H1 (cell line): Measurements from ENCODE around the gene FOXN3. TPM values are rescaled to one million over a fixed set of nuclear protein-coding genes. Genes with fewer than 3 reads are reported as not detected.

ENCODE experiments used
- CTCF ChIA-PET: fragments of 300-600 bp; sonication (Branson Sonifier 250); formaldehyde crosslinking; loops from one replicate; lab custom pipeline; 2021; ENCODE audit not compliant: partially characterized antibody; lab: Charles Lee
- POLR2A ChIA-PET: fragments of 300-600 bp; sonication (Branson Sonifier 250); formaldehyde crosslinking; loops from one replicate; lab custom pipeline; 2021; ENCODE audit warnings: inconsistent platforms; ENCODE audit not compliant: partially characterized antibody; lab: Charles Lee
- DNase-seq, 2 experiments: peaks; one replicate each; pipeline versions ENCODE4 v3.0.0 to v3.0.0-alpha.2; 2010 to 2022; ENCODE audit warnings: low spot score in 2 of 2, low read depth in 1 of 2, mixed read lengths in 1 of 2
- FAIRE-seq: peaks from 2 replicates; lab custom pipeline; 2011; peaks lifted over from hg19 to GRCh38; lab: Jason Lieb, UNC
- H2AFZ ChIP-seq: 2 replicates; pipeline ENCODE4 v1.8.1; 2012; ENCODE audit warnings: low read length, inconsistent platforms
- H2AK5ac ChIP-seq: 2 replicates; pipeline ENCODE4 v1.6.1; 2013; ENCODE audit warnings: low read depth, low read length
- H2BK120ac ChIP-seq: replicated peaks from 2 replicates; pipeline ENCODE3; 2013; ENCODE audit warnings: low read depth, low read length, inconsistent platforms
- H2BK12ac ChIP-seq: 2 replicates; pipeline ENCODE4 v1.6.1; 2013; ENCODE audit warnings: low read depth, low read length
- H2BK15ac ChIP-seq: 2 replicates; pipeline ENCODE4 v1.6.1; 2013; ENCODE audit warnings: low read length
- H2BK20ac ChIP-seq: 2 replicates; pipeline ENCODE4 v1.6.1; 2013; ENCODE audit warnings: low read length
- H2BK5ac ChIP-seq: 2 replicates; pipeline ENCODE4 v1.6.1; 2013; ENCODE audit warnings: low read depth, low read length
- H3K14ac ChIP-seq: 2 replicates; pipeline ENCODE4 v1.6.1; 2013; ENCODE audit warnings: inconsistent platforms; ENCODE audit not compliant: insufficient read length
- H3K18ac ChIP-seq: 2 replicates; pipeline ENCODE4 v1.6.1; 2013; ENCODE audit warnings: low read length; ENCODE audit errors: extremely low read depth
- H3K23ac ChIP-seq: 2 replicates; pipeline ENCODE4 v1.6.1; 2013; ENCODE audit warnings: inconsistent platforms; ENCODE audit not compliant: insufficient read length
- H3K23me2 ChIP-seq: 2 replicates; pipeline ENCODE4 v1.6.1; 2013; ENCODE audit warnings: low read depth, low read length
- H3K27ac ChIP-seq: 2 replicates; pipeline ENCODE4 v1.6.1; 2011; ENCODE audit warnings: low read depth, low read length, inconsistent platforms
- H3K27me3 ChIP-seq, 4 experiments: replicated peaks in 1 of 4; 1 replicate in 1 of 4; 2 replicates in 3 of 4; pipeline versions ENCODE4 v1.6.1 to v1.8.1; 2011 to 2013; ENCODE audit warnings: low read length in 3 of 4, mild to moderate bottlenecking in 3 of 4, inconsistent platforms in 2 of 4, mixed read lengths in 2 of 4, moderate library complexity in 1 of 4; ENCODE audit not compliant: control insufficient read depth in 3 of 4, insufficient read depth in 3 of 4; ENCODE audit errors: extremely low read depth in 1 of 4
- H3K36me3 ChIP-seq, 4 experiments: 2 replicates each; pipeline versions ENCODE4 v1.6.1 to v1.8.1; 2011 to 2013; ENCODE audit warnings: mild to moderate bottlenecking in 4 of 4, low read length in 3 of 4, moderate library complexity in 2 of 4, control low read depth in 1 of 4, inconsistent platforms in 1 of 4; ENCODE audit not compliant: insufficient read depth in 4 of 4, control insufficient read depth in 2 of 4
- H3K4ac ChIP-seq: replicated peaks from 2 replicates; pipeline ENCODE3; 2013; ENCODE audit warnings: low read length, low read depth, mixed read lengths, inconsistent platforms; ENCODE audit not compliant: insufficient read length
- H3K4me1 ChIP-seq, 4 experiments: replicated peaks in 1 of 4; 1 replicate in 1 of 4; 2 replicates in 3 of 4; pipeline versions ENCODE4 v1.6.1 to v1.8.1; 2011 to 2013; ENCODE audit warnings: low read length in 3 of 4, inconsistent platforms in 2 of 4, mixed read lengths in 1 of 4; ENCODE audit not compliant: insufficient read depth in 4 of 4, control insufficient read depth in 3 of 4
- H3K4me2 ChIP-seq, 2 experiments: 2 replicates each; pipeline versions ENCODE4 v1.6.1 to v1.8.1; 2011 to 2013; ENCODE audit warnings: low read depth in 2 of 2, low read length in 2 of 2, control low read depth in 1 of 2, inconsistent platforms in 1 of 2, mild to moderate bottlenecking in 1 of 2; ENCODE audit not compliant: insufficient read depth in 1 of 2
- H3K4me3 ChIP-seq, 4 experiments: fragments of 200-600, 300-600 bp in 1 of 4; sonication (generic), shearing (Covaris generic), sonication (Bioruptor Twin) in 1 of 4; 2 replicates each; pipeline versions ENCODE4 v1.5.1 to v1.8.1; 2011 to 2016; ENCODE audit warnings: low read length in 4 of 4, low read depth in 3 of 4, control low read depth in 2 of 4, inconsistent platforms in 2 of 4, mild to moderate bottlenecking in 2 of 4, mixed read lengths in 1 of 4, moderate library complexity in 1 of 4; ENCODE audit not compliant: insufficient read depth in 2 of 4; ENCODE audit errors: extremely low read depth in 1 of 4
- H3K56ac ChIP-seq: replicated peaks from 2 replicates; pipeline ENCODE3; 2013; ENCODE audit warnings: low read depth, mild to moderate bottlenecking, mixed read lengths, low read length, inconsistent platforms; ENCODE audit not compliant: insufficient read length
- H3K79me1 ChIP-seq: 2 replicates; pipeline ENCODE4 v1.6.1; 2013; ENCODE audit warnings: low read depth, low read length, control low read depth
- H3K79me2 ChIP-seq, 2 experiments: 2 replicates each; pipeline versions ENCODE4 v1.6.1 to v1.8.1; 2012 to 2013; ENCODE audit warnings: low read length in 2 of 2, mild to moderate bottlenecking in 2 of 2, inconsistent platforms in 1 of 2; ENCODE audit not compliant: insufficient read depth in 2 of 2, control insufficient read depth in 1 of 2
- H3K9ac ChIP-seq, 4 experiments: replicated peaks in 1 of 4; 1 replicate in 1 of 4; 2 replicates in 3 of 4; pipeline versions ENCODE4 v1.6.1 to v1.8.1; 2011 to 2013; ENCODE audit warnings: low read depth in 3 of 4, low read length in 3 of 4, control low read depth in 2 of 4, mild to moderate bottlenecking in 2 of 4, moderate library complexity in 2 of 4, inconsistent platforms in 1 of 4; ENCODE audit errors: extremely low read depth in 1 of 4
- H3K9me3 ChIP-seq, 2 experiments: 2 replicates each; pipeline versions ENCODE4 v1.6.1 to v1.8.1; 2012 to 2013; ENCODE audit warnings: mild to moderate bottlenecking in 2 of 2, moderate library complexity in 2 of 2, control low read depth in 1 of 2, inconsistent platforms in 1 of 2, low read depth in 1 of 2, low read length in 1 of 2, mixed read lengths in 1 of 2; ENCODE audit not compliant: insufficient read depth in 2 of 2
- H4K20me1 ChIP-seq, 2 experiments: replicated peaks in 1 of 2; 2 replicates each; pipeline versions ENCODE3 to v1.8.1; 2011 to 2013; ENCODE audit warnings: inconsistent platforms in 2 of 2, low read length in 2 of 2, mild to moderate bottlenecking in 1 of 2; ENCODE audit not compliant: insufficient read depth in 2 of 2, control insufficient read depth in 1 of 2
- H4K5ac ChIP-seq: 2 replicates; pipeline ENCODE4 v1.6.1; 2013; ENCODE audit warnings: low read length, low read depth, mixed read lengths, inconsistent platforms; ENCODE audit not compliant: insufficient read length
- H4K8ac ChIP-seq: 2 replicates; pipeline ENCODE4 v1.8.0; 2013; ENCODE audit warnings: mild to moderate bottlenecking, moderate library complexity, low read length, inconsistent platforms; ENCODE audit not compliant: insufficient read depth; ENCODE audit errors: extremely low read depth
- H4K91ac ChIP-seq: replicated peaks from 2 replicates; pipeline ENCODE3; 2013; ENCODE audit warnings: low read length, mixed read lengths, inconsistent platforms; ENCODE audit not compliant: insufficient read length
- CHD1 ChIP-seq: IDR thresholded peaks from 2 replicates; pipeline ENCODE4 v1.6.1; 2012; ENCODE audit warnings: low read depth, low read length, improper control_type of control experiment
- HDAC6 ChIP-seq: IDR thresholded peaks from one replicate; pipeline ENCODE4 v1.7.1; 2012; ENCODE audit warnings: low read depth, mild to moderate bottlenecking, inconsistent platforms, low read length, moderate library complexity
- MAX ChIP-seq: IDR thresholded peaks from 2 replicates; pipeline ENCODE4 v1.6.1; 2012; ENCODE audit warnings: inconsistent platforms
- SP2 ChIP-seq: IDR thresholded peaks from 2 replicates; pipeline ENCODE4 v1.6.1; 2012; ENCODE audit warnings: mild to moderate bottlenecking, low read length, inconsistent platforms
- SP4 ChIP-seq: IDR thresholded peaks from 2 replicates; pipeline ENCODE4 v1.6.1; 2012; ENCODE audit warnings: low read length, inconsistent platforms
- SUZ12 ChIP-seq: fragments of 200-600 bp; sonication (generic); IDR thresholded peaks from 2 replicates; pipeline ENCODE4 v1.6.1; 2012; ENCODE audit warnings: mild to moderate bottlenecking, inconsistent platforms, low read length, moderate library complexity, mixed read lengths
- WGBS, 2 experiments: shearing (Covaris generic) in 1 of 2; methylation state at CpG; one replicate each; pipeline versions ENCODE4 v1.1.6 to v1.1.7; 2013 to 2015; ENCODE audit warnings: low lambda C conversion rate in 2 of 2, mixed read lengths in 2 of 2, inconsistent platforms in 1 of 2, low coverage in 1 of 2, missing lambda C conversion rate in 1 of 2; ENCODE audit not compliant: insufficient replicate concordance in 2 of 2, insufficient coverage in 1 of 2, insufficient read length in 1 of 2; ENCODE audit errors: extremely low coverage in 1 of 2, missing lambda C conversion rate in 1 of 2; 5-methylcytosine and 5-hydroxymethylcytosine counted together
- polyA plus RNA-seq, 7 experiments: library from polyadenylated mRNA; depleted of rRNA in 3 of 7; stranded (reverse) in 5 of 7; unstranded in 2 of 7; fragments of >200 nt in 5 of 7; fragments of 200-250 nt in 2 of 7; gene quantifications; 1 replicate in 5 of 7; 2 replicates in 1 of 7; 4 replicates in 1 of 7; pipeline versions ENCODE4 v1.2.1 to v1.2.3, GENCODE V29; 2011 to 2013; ENCODE audit warnings: missing spikeins in 2 of 7, mixed read lengths in 2 of 7
- total RNA-seq: library from RNA; stranded (reverse); fragmentation: NEBNext Ultra II Directional; extraction: Animal tissue kit (Norgen Biotek cat#: 25700); gene quantifications from 2 replicates; pipeline ENCODE4 v1.2.1, GENCODE V29; 2021
- TF ChIP-seq, protein P1 (sequence below): IDR thresholded peaks from 2 replicates; pipeline ENCODE4 v1.6.1; 2012; ENCODE audit warnings: inconsistent platforms

FOXN3 gene
- total and polyA plus RNA-seq, 2 of the 8 experiments (the other 6 are each of a cell fraction or from before 2014, with no cell fraction given), result 52.6 to 178 TPM

DNA sequence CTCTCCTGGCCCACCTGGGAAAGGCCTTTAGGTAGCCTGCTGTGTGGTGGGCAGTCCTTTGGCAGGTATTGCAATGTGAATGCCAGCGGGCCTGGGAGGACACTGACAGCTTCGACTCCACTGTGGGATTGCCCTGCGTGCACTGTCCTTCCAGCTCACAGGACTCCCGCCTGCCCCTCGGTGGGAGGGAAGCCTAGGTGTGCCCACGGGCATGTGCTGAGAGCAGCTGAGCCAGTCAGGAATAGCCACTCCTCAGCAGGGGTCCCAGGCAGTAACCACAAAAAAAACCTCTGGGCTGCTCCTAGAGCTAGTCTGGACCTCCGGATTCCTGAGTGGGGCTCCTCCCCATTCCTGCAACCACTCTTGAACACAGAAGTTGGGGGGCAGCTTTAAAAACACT lies 278.2 kb downstream of the FOXN3 start:
- WGBS, 2 experiments, result 97% methylated on average over 7 of the region's 7 CpGs; no CpG with 5 or more reads in 1 of the 2 experiments
- CTCF ChIA-PET, result interaction anchor here (0.7 to 1.9 kb wide), 3 partner anchors 15 to 98 kb away, joined by 3 to 9 read pairs (median 4); no protein-coding TSS in a partner anchor
- H3K23me2 ChIP-seq, result no peaks in the 10 kb centered on the region; the same call in 1 of the 2 replicates
- H3K4me2 ChIP-seq, result no peak overlapping the region
- H3K27me3 ChIP-seq, result no peaks in the 10 kb centered on the region; a peak in 1 of 7 replicates
- no peak overlapping the region for H4K5ac ChIP-seq
- H3K4me1 ChIP-seq, result peaks cover 5 to 14% (median 9%) of the 10 kb centered on the region in 4 experiments; a peak in 5 of 7 replicates
- H2AFZ ChIP-seq, result no peak overlapping the region
- no peak overlapping the region for H3K9ac ChIP-seq
- H4K20me1 ChIP-seq, result no peaks in the 10 kb centered on the region
- H3K4ac ChIP-seq, result no peak overlapping the region
- no peak overlapping the region for H2AK5ac ChIP-seq
- H2BK120ac ChIP-seq, result no peak overlapping the region
- H3K18ac ChIP-seq, result peak overlapping the region; percentile 40; the same call in 1 of the 2 replicates
- no peak overlapping the region for H3K27ac ChIP-seq
- no peak overlapping the region for H3K14ac ChIP-seq
- no peaks in the 10 kb centered on the region for H3K79me1 ChIP-seq
- FAIRE-seq, result no peak
- no peak overlapping the region for H2BK15ac ChIP-seq
- no peaks in the 10 kb centered on the region; a peak in 1 of 8 replicates for H3K36me3 ChIP-seq
- TF ChIP-seq SUZ12 (no peak), CHD1 (no peak), HDAC6 (no peak), SP4 (no peak), MAX (peak; percentile 43; the same call in 1 of the 2 replicates), SP2 (no peak)
- TF ChIP-seq, protein P1, sequence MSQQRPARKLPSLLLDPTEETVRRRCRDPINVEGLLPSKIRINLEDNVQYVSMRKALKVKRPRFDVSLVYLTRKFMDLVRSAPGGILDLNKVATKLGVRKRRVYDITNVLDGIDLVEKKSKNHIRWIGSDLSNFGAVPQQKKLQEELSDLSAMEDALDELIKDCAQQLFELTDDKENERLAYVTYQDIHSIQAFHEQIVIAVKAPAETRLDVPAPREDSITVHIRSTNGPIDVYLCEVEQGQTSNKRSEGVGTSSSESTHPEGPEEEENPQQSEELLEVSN, result peak; percentile 49; the same call in 1 of the 2 replicates
- H3K4me3 ChIP-seq, result no peak overlapping the region
- no peaks in the 10 kb centered on the region for H3K9me3 ChIP-seq
- no peak overlapping the region; the same call in 1 of the 2 replicates for H4K8ac ChIP-seq
- no peaks in the 10 kb centered on the region for H3K79me2 ChIP-seq
- no peak overlapping the region for H4K91ac ChIP-seq
- peak overlapping the region; percentile 84; the same call in 1 of the 2 replicates for H2BK5ac ChIP-seq
- DNase-seq, result no peak
- H3K56ac ChIP-seq, result no peak overlapping the region
- peak overlapping the region; percentile 75; the same call in 1 of the 2 replicates for H2BK20ac ChIP-seq
- H2BK12ac ChIP-seq, result peak overlapping the region; percentile 70; the same call in 1 of the 2 replicates
- POLR2A ChIA-PET, result interaction anchor here (1.4 to 1.7 kb wide), 2 partner anchors 16 to 17 kb away, joined by 4 to 8 read pairs; no protein-coding TSS in a partner anchor
- no peak overlapping the region for H3K23ac ChIP-seq
